Smooth muscle cell (in vitro differentiated cells): Measurements from ENCODE around the gene ZGPAT. TPM values are rescaled to one million over a fixed set of nuclear protein-coding genes. Genes with fewer than 3 reads are reported as not detected.

Source experiments
- DNase-seq: peaks from one replicate; lab custom pipeline; 2025; ENCODE audit not compliant: unreplicated experiment; lab: John Stamatoyannopoulos, UW
- H2AFZ ChIP-seq: fragments of 200-600 bp; sonication (generic); 2 replicates; pipeline ENCODE4 v1.6.0; 2016; ENCODE audit warnings: antibody characterized with exemption, low read depth, mild to moderate bottlenecking
- H3F3A ChIP-seq: fragments of 200-600 bp; sonication (generic); 2 replicates; pipeline ENCODE4 v1.6.0; 2017; ENCODE audit warnings: antibody characterized with exemption, low read depth
- H3K27ac ChIP-seq: fragments of 200-600 bp; sonication (generic); 2 replicates; pipeline ENCODE4 v1.5.1; 2016; ENCODE audit warnings: low read depth, mild to moderate bottlenecking
- H3K27me3 ChIP-seq: fragments of 200-600 bp; sonication (generic); 2 replicates; pipeline ENCODE4 v1.6.1; 2016; ENCODE audit warnings: low read depth, mild to moderate bottlenecking
- H3K36me3 ChIP-seq: fragments of 200-600 bp; sonication (generic); 2 replicates; pipeline ENCODE4 v1.5.1; 2016; ENCODE audit warnings: low read depth
- H3K4me1 ChIP-seq: fragments of 200-600 bp; sonication (generic); 2 replicates; pipeline ENCODE4 v1.5.1; 2016; ENCODE audit warnings: low read depth
- H3K4me2 ChIP-seq: fragments of 200-600 bp; sonication (generic); 2 replicates; pipeline ENCODE4 v1.6.0; 2016; ENCODE audit warnings: mild to moderate bottlenecking
- H3K4me3 ChIP-seq: fragments of 200-600 bp; sonication (generic); 2 replicates; pipeline ENCODE4 v1.5.1; 2016; ENCODE audit warnings: mild to moderate bottlenecking
- H3K79me2 ChIP-seq: fragments of 200-600 bp; sonication (generic); 2 replicates; pipeline ENCODE4 v1.6.0; 2016; ENCODE audit warnings: low read depth, mild to moderate bottlenecking
- H3K9ac ChIP-seq: fragments of 200-600 bp; sonication (generic); 2 replicates; pipeline ENCODE4 v1.6.0; 2016; ENCODE audit warnings: low read depth
- H3K9me3 ChIP-seq: fragments of 200-600 bp; sonication (generic); replicated peaks from 2 replicates; pipeline ENCODE4 v1.5.1; 2016; ENCODE audit warnings: low read depth
- H4K20me1 ChIP-seq: fragments of 200-600 bp; sonication (generic); 2 replicates; pipeline ENCODE4 v1.6.0; 2016; ENCODE audit warnings: low read depth
- WGBS: methylation state at CpG from one replicate; pipeline ENCODE4 v1.1.7; 2016; ENCODE audit warnings: low lambda C conversion rate; 5-methylcytosine and 5-hydroxymethylcytosine counted together
- polyA plus RNA-seq: library from polyadenylated mRNA; unstranded; fragments of >200 nt; fragmentation: Nextera tagmentation; extraction: Ambion mirVana; gene quantifications from 2 replicates; pipeline ENCODE4 v1.2.1, GENCODE V29; 2016
- total RNA-seq: library from RNA; depleted of rRNA; stranded (reverse); fragments of >200 nt; gene quantifications from 2 replicates; pipeline ENCODE4 v1.2.3, GENCODE V29; 2014
- TF ChIP-seq, protein P1 (sequence below): fragments of 200-600 bp; sonication (generic); IDR thresholded peaks from 2 replicates; pipeline ENCODE4 v1.5.1; 2017; ENCODE audit warnings: borderline replicate concordance, mild to moderate bottlenecking, antibody characterized with exemption; ENCODE audit not compliant: insufficient read depth, poor library complexity, severe bottlenecking

The ZGPAT gene
- total and polyA plus RNA-seq, 2 experiments from 2014 or later, result 13.8 to 32.3 TPM

DNA sequence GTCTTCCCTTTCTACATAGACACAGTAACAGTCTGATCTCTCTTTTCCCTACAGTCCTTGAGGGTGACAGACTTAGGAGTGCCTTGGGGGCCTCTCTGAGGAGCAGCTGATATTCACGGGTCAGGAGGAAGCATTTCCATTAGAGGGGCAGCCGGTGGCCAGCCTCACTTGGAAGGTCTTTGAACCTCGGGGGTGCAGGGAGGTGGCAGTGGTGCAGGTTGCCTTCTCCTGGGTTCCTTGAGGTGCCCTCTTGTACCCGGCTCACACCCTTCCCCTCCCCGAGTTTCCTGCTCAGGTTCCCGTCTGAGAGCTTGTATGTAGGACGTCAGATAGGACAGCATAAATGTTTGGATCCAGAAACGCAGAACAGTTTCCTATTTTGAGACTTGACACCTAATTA lies 47.2 kb upstream of the ZGPAT start:
- no peaks in the 10 kb centered on the region for H3K27me3 ChIP-seq
- 96% methylated on average over 8 of the region's 8 CpGs for WGBS
- H3K27ac ChIP-seq, result no peak overlapping the region
- TF ChIP-seq, protein P1, sequence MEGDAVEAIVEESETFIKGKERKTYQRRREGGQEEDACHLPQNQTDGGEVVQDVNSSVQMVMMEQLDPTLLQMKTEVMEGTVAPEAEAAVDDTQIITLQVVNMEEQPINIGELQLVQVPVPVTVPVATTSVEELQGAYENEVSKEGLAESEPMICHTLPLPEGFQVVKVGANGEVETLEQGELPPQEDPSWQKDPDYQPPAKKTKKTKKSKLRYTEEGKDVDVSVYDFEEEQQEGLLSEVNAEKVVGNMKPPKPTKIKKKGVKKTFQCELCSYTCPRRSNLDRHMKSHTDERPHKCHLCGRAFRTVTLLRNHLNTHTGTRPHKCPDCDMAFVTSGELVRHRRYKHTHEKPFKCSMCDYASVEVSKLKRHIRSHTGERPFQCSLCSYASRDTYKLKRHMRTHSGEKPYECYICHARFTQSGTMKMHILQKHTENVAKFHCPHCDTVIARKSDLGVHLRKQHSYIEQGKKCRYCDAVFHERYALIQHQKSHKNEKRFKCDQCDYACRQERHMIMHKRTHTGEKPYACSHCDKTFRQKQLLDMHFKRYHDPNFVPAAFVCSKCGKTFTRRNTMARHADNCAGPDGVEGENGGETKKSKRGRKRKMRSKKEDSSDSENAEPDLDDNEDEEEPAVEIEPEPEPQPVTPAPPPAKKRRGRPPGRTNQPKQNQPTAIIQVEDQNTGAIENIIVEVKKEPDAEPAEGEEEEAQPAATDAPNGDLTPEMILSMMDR, result no peak
- no peaks in the 10 kb centered on the region for H3K36me3 ChIP-seq
- no peak overlapping the region for H3K9ac ChIP-seq
- no peaks in the 10 kb centered on the region for H3K9me3 ChIP-seq
- H3K79me2 ChIP-seq, result no peaks in the 10 kb centered on the region
- no peaks in the 10 kb centered on the region for H3F3A ChIP-seq
- no peak for DNase-seq
- H4K20me1 ChIP-seq, result no peaks in the 10 kb centered on the region
- no peak overlapping the region for H3K4me2 ChIP-seq
- H3K4me3 ChIP-seq, result no peak overlapping the region
- no peak overlapping the region for H2AFZ ChIP-seq
- peaks cover 4% of the 10 kb centered on the region for H3K4me1 ChIP-seq

GRCh38 chr20:63661108-63661507 lies 46.7 kb upstream of the ZGPAT start:
- no peak overlapping the region for H3K4me3 ChIP-seq
- H3K4me2 ChIP-seq, result no peak overlapping the region
- DNase-seq, result no peak
- H3K79me2 ChIP-seq, result no peaks in the 10 kb centered on the region
- no peaks in the 10 kb centered on the region for H3F3A ChIP-seq
- no peak overlapping the region for H3K27ac ChIP-seq
- no peaks in the 10 kb centered on the region for H4K20me1 ChIP-seq
- no peaks in the 10 kb centered on the region for H3K36me3 ChIP-seq
- H2AFZ ChIP-seq, result no peak overlapping the region
- TF ChIP-seq, protein P1, result no peak
- no peaks in the 10 kb centered on the region for H3K9me3 ChIP-seq
- WGBS, result over 99% methylated on average over 22 of the region's 22 CpGs
- no peak overlapping the region for H3K9ac ChIP-seq
- H3K27me3 ChIP-seq, result no peaks in the 10 kb centered on the region
- H3K4me1 ChIP-seq, result peaks cover 4% of the 10 kb centered on the region

DNA sequence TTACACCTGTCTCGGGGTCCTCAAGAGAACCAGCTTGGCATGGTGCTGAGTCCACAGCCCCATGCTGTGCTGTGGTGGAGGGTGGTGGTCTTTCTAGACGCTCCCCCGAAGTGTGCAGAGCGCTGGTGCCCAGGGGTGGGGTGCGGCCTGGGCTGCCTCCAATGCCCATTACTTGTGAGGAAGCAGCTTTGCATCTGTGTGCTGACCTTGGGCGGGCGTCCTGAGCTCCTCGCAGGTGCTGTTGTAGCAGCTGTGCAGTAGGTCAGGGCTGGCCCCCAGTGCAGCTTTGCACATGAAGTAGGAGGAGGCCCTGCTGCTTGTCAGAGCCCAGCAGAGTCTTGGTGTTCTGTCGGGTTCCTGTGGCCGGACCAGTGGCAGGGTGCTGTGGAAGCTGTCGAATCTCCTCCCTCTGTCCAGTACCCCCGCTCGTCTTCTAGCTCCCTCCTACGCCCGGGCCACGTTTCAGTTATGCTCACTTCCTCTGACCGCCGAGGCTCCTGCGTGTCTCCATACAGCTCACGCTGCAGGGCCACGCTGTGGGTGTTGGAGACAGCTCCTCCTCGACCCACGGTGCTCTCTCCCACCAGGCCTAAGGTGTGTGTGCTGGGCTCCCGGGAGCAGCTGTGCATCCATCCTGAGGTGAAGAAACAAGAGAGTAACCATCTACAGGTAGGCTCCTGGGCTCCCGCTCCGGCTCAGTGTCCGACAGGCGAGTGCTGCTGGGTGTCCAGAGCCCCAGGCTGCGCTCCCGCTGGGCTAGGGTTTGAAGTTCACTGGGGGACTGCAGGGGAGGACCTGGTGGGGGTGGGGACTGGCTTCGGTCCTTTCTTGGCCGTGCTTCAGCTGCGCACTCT lies 45.7 kb upstream of the ZGPAT start:
- H3K9me3 ChIP-seq, result no peaks in the 10 kb centered on the region
- H3K79me2 ChIP-seq, result no peaks in the 10 kb centered on the region
- H3K4me3 ChIP-seq, result no peak overlapping the region
- H2AFZ ChIP-seq, result no peak overlapping the region
- H4K20me1 ChIP-seq, result no peaks in the 10 kb centered on the region
- DNase-seq, result no peak
- H3K9ac ChIP-seq, result no peak overlapping the region
- no peaks in the 10 kb centered on the region for H3K36me3 ChIP-seq
- peaks cover 4% of the 10 kb centered on the region for H3K4me1 ChIP-seq
- TF ChIP-seq, protein P1, result no peak
- no peak overlapping the region for H3K4me2 ChIP-seq
- no peaks in the 10 kb centered on the region for H3F3A ChIP-seq
- 93% methylated on average over 30 of the region's 33 CpGs for WGBS
- H3K27ac ChIP-seq, result no peak overlapping the region
- no peaks in the 10 kb centered on the region for H3K27me3 ChIP-seq

DNA sequence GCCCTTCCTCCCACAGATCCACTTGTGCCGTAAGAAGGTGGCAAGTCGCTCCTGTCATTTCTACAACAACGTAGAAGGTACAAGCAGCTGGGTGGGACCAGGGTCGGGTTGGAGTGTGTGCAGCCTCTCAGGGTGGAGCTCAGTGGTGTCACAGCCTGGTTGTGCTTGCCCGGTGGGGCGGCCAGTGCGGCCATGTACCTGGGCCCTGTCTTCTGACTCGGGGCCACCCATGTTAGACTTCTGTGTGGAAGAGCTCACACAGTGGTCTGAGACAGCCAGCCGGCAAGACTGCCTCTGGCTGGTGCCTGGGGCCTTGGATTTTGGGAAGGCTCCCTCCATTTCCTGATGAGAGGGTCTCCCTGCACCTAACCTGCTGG lies 45.0 kb upstream of the ZGPAT start:
- 98% methylated on average over 9 of the region's 9 CpGs for WGBS
- no peaks in the 10 kb centered on the region for H3K9me3 ChIP-seq

More for the DNA sequence above, 45.0 kb upstream of the ZGPAT start:
- no peak overlapping the region for H3K4me3 ChIP-seq
- no peaks in the 10 kb centered on the region for H4K20me1 ChIP-seq
- H3K27me3 ChIP-seq, result no peaks in the 10 kb centered on the region
- H3K9ac ChIP-seq, result no peak overlapping the region
- no peaks in the 10 kb centered on the region for H3K79me2 ChIP-seq
- H3F3A ChIP-seq, result no peaks in the 10 kb centered on the region
- no peak overlapping the region for H3K4me2 ChIP-seq
- no peak overlapping the region for H2AFZ ChIP-seq
- H3K27ac ChIP-seq, result no peak overlapping the region
- peaks cover under 1% of the 10 kb centered on the region for H3K4me1 ChIP-seq
- H3K36me3 ChIP-seq, result no peaks in the 10 kb centered on the region
- no peak for DNase-seq
- TF ChIP-seq, protein P1, result no peak
